Stimulated activated CD8-positive, alpha-beta memory T cell treated with anti-CD3 and anti-CD28 coated beads, Interleukin-4, amount 100 ng/mL, for 48 hours (primary cell): ENCODE data around the gene JADE2.

Source experiments
- DNase-seq: peaks from one replicate; pipeline ENCODE4 v3.0.0-alpha.2; 2020

JADE2 gene

GRCh38 chr5:134571693-134572405 is 46.4 kb downstream of the JADE2 start:
- DNase-seq: no peak

- DNase-seq: no peak
These were observed 47.3 kb downstream of the JADE2 start for GRCh38 chr5:134572811-134573210.

- DNase-seq: no peak
These were observed 49.1 kb downstream of the JADE2 start for GRCh38 chr5:134574521-134574920.

- DNase-seq: no peak
These were observed 49.8 kb downstream of the JADE2 start for GRCh38 chr5:134575316-134575715.

- DNase-seq: no peak
These were observed 51.0 kb downstream of the JADE2 start for GRCh38 chr5:134576386-134577021.

- no peak for DNase-seq
These were observed 51.7 kb downstream of the JADE2 start for GRCh38 chr5:134577022-134577795.

GRCh38 chr5:134577796-134578577 is 52.5 kb downstream of the JADE2 start:
- DNase-seq: peak; percentile 91

- DNase-seq: no peak
These were observed 53.3 kb downstream of the JADE2 start for GRCh38 chr5:134578578-134579283.

GRCh38 chr5:134579284-134579771 is 53.9 kb downstream of the JADE2 start:
- DNase-seq: no peak

- no peak for DNase-seq
These were observed 54.6 kb downstream of the JADE2 start for GRCh38 chr5:134580001-134580460.

GRCh38 chr5:134581241-134581981 is 55.9 kb downstream of the JADE2 start:
- no peak for DNase-seq

GRCh38 chr5:134582281-134582680 is 56.8 kb downstream of the JADE2 start:
- DNase-seq: no peak

GRCh38 chr5:134582941-134583340 is 57.5 kb downstream of the JADE2 start:
- no peak for DNase-seq

- DNase-seq: no peak
These were observed 58.3 kb downstream of the JADE2 start for GRCh38 chr5:134583766-134584165.

GRCh38 chr5:134584662-134585061 is 59.2 kb downstream of the JADE2 start:
- no peak for DNase-seq

- no peak for DNase-seq
These were observed 60.5 kb downstream of the JADE2 start for GRCh38 chr5:134585966-134586365.

- peak; percentile 96 for DNase-seq
These were observed 61.5 kb downstream of the JADE2 start for GRCh38 chr5:134586866-134587524.

GRCh38 chr5:134590992-134591659 is 65.7 kb downstream of the JADE2 start:
- DNase-seq: peak; percentile 78

- DNase-seq: no peak
These were observed 66.8 kb downstream of the JADE2 start for GRCh38 chr5:134592141-134592746.

GRCh38 chr5:134594336-134594735 is 68.9 kb downstream of the JADE2 start:
- DNase-seq: no peak
